ENCODE results near the gene QSOX1.

The QSOX1 gene

GRCh38 chr1:180211156-180211859, 56.6 kb downstream of the QSOX1 start:
- Histone ChIP-seq H3K9me3 (no peaks in the 10 kb centered on the region), H3K4me3 (ENCODE audit: low read depth, low read length) (no peak overlapping the region), H3K36me3 (no peaks in the 10 kb centered on the region), H3K27me3 (no peaks in the 10 kb centered on the region), H3K4me1 (no peaks in the 10 kb centered on the region)
- DNase-seq, result no peak
- no peak for TF ChIP-seq CTCF (IDR thresholded peaks at IDR 0.05; ENCODE audit: low read depth, low read length)

GRCh38 chr1:180211860-180212229, 57.2 kb downstream of the QSOX1 start:
- Histone ChIP-seq H3K36me3 (no peaks in the 10 kb centered on the region), H3K9me3 (no peaks in the 10 kb centered on the region), H3K4me3 (ENCODE audit: low read depth, low read length) (no peak overlapping the region), H3K27me3 (no peaks in the 10 kb centered on the region), H3K4me1 (no peaks in the 10 kb centered on the region)
- DNase-seq, result no peak
- no peak for TF ChIP-seq CTCF (IDR thresholded peaks at IDR 0.05; ENCODE audit: low read depth, low read length)

- Histone ChIP-seq H3K27me3 (no peaks in the 10 kb centered on the region), H3K36me3 (no peaks in the 10 kb centered on the region), H3K4me1 (no peaks in the 10 kb centered on the region), H3K4me3 (ENCODE audit: low read depth, low read length) (no peak overlapping the region), H3K9me3 (no peaks in the 10 kb centered on the region)
- no peak for TF ChIP-seq CTCF (IDR thresholded peaks at IDR 0.05; ENCODE audit: low read depth, low read length)
- DNase-seq, result no peak
Measured at GRCh38 chr1:180213401-180214170, 58.9 kb downstream of the QSOX1 start.

GRCh38 chr1:180215856-180216625, 61.4 kb downstream of the QSOX1 start:
- Histone ChIP-seq H3K36me3 (no peaks in the 10 kb centered on the region), H3K9me3 (no peaks in the 10 kb centered on the region), H3K4me1 (no peaks in the 10 kb centered on the region), H3K4me3 (ENCODE audit: low read depth, low read length) (no peak overlapping the region), H3K27me3 (no peaks in the 10 kb centered on the region)
- TF ChIP-seq CTCF (IDR thresholded peaks at IDR 0.05; ENCODE audit: low read depth, low read length), result no peak
- DNase-seq, result no peak

GRCh38 chr1:180217006-180217405, 62.3 kb downstream of the QSOX1 start:
- Histone ChIP-seq H3K36me3 (no peaks in the 10 kb centered on the region), H3K4me1 (no peaks in the 10 kb centered on the region), H3K4me3 (ENCODE audit: low read depth, low read length) (no peak overlapping the region), H3K27me3 (no peaks in the 10 kb centered on the region), H3K9me3 (no peaks in the 10 kb centered on the region)
- no peak for DNase-seq
- no peak for TF ChIP-seq CTCF (IDR thresholded peaks at IDR 0.05; ENCODE audit: low read depth, low read length)
